ENCODE results near the gene ABLIM3.

The ABLIM3 gene

GRCh38 chr5:149274939-149275338, 133.6 kb downstream of the ABLIM3 start:
- TF ChIP-seq, protein P1, sequence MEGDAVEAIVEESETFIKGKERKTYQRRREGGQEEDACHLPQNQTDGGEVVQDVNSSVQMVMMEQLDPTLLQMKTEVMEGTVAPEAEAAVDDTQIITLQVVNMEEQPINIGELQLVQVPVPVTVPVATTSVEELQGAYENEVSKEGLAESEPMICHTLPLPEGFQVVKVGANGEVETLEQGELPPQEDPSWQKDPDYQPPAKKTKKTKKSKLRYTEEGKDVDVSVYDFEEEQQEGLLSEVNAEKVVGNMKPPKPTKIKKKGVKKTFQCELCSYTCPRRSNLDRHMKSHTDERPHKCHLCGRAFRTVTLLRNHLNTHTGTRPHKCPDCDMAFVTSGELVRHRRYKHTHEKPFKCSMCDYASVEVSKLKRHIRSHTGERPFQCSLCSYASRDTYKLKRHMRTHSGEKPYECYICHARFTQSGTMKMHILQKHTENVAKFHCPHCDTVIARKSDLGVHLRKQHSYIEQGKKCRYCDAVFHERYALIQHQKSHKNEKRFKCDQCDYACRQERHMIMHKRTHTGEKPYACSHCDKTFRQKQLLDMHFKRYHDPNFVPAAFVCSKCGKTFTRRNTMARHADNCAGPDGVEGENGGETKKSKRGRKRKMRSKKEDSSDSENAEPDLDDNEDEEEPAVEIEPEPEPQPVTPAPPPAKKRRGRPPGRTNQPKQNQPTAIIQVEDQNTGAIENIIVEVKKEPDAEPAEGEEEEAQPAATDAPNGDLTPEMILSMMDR (IDR thresholded peaks at IDR 0.05; ENCODE audit: low read depth, low read length) = no peak
- no peak for DNase-seq (ENCODE audit: extremely low read depth, low read depth)

GRCh38 chr5:149277801-149278200, 136.5 kb downstream of the ABLIM3 start:
- DNase-seq (ENCODE audit: extremely low read depth, low read depth) = no peak
- TF ChIP-seq, protein P1 (IDR thresholded peaks at IDR 0.05; ENCODE audit: low read depth, low read length) = no peak

- no peak for DNase-seq (ENCODE audit: extremely low read depth, low read depth)
- TF ChIP-seq, protein P1 (IDR thresholded peaks at IDR 0.05; ENCODE audit: low read depth, low read length) = no peak
These were observed 137.3 kb downstream of the ABLIM3 start for GRCh38 chr5:149278451-149279210.

DNA sequence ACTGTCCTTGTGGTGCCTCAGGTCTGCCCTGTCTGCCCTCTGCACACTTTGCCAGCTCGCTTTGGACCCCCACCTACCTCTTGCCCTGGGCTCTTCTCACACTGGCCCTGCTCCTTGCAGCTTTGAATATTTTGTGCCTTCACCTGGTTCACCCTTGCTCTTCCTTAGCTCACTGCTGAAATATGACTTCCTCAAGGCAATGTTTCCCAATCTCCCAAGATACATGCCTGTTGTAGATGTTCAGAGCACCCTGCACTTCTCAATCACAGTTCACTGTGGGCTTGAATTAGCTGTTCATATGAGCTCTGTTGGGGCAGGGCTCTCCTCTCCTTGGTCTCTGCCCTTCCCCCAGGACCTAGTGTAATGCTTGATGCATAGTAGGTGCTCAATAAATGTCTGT, 138.4 kb downstream of the ABLIM3 start:
- TF ChIP-seq, protein P1 (IDR thresholded peaks at IDR 0.05; ENCODE audit: low read depth, low read length) = no peak

GRCh38 chr5:149280124-149280523, 138.8 kb downstream of the ABLIM3 start:
- DNase-seq (ENCODE audit: extremely low read depth, low read depth) = no peak
- TF ChIP-seq, protein P1 (IDR thresholded peaks at IDR 0.05; ENCODE audit: low read depth, low read length) = no peak

More for the DNA sequence above, 138.4 kb downstream of the ABLIM3 start:
- DNase-seq (ENCODE audit: extremely low read depth, low read depth) = no peak

DNA sequence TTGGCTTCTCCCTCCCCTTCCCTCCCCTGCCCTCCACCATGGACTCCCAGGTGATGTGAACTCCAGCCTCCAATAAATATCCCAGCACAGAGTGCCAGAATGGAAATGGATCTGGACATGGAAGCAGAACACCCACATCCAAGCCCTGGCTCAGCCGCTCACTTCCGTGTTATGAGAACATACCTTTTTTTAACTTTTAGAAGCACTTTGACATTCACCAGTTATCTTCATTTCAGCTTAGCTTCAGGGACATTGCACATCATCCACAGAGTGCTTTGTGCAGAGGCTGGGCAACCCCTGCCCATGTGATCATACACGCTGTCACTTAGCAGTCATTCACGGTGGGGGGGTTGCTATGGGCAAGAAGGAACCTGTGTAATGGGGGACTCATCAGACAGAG, 139.5 kb downstream of the ABLIM3 start:
- TF ChIP-seq, protein P1 (IDR thresholded peaks at IDR 0.05; ENCODE audit: low read depth, low read length) = no peak
- DNase-seq (ENCODE audit: extremely low read depth, low read depth) = no peak

- TF ChIP-seq, protein P1 (IDR thresholded peaks at IDR 0.05; ENCODE audit: low read depth, low read length) = no peak
- no peak for DNase-seq (ENCODE audit: extremely low read depth, low read depth)
These were observed 141.0 kb downstream of the ABLIM3 start for GRCh38 chr5:149282027-149282965.
